Endodermal cell (in vitro differentiated cells): Measurements from ENCODE around the gene UBTFL1. TPM values are rescaled to one million over a fixed set of nuclear protein-coding genes. Genes with fewer than 3 reads are reported as not detected.
"Not testable (repeated sequence)": the region's sequence is repeated elsewhere in the genome, so short reads cannot be mapped to it uniquely, and the experiment has no call there.

Experiments used
- DNase-seq: peaks from one replicate; pipeline ENCODE4 v3.0.0-alpha.2; 2017
- H3K27ac ChIP-seq: 2 replicates; pipeline ENCODE4 v1.5.1; 2013; ENCODE audit warnings: mild to moderate bottlenecking, low read depth, low read length, moderate library complexity
- H3K27me3 ChIP-seq: 2 replicates; pipeline ENCODE4 v1.6.1; 2013; ENCODE audit warnings: mild to moderate bottlenecking, low read length, moderate library complexity; ENCODE audit not compliant: insufficient read depth, control insufficient read depth, poor library complexity, severe bottlenecking
- H3K36me3 ChIP-seq: 2 replicates; pipeline ENCODE4 v1.7.0; 2013; ENCODE audit warnings: mild to moderate bottlenecking, low read length, moderate library complexity; ENCODE audit not compliant: control insufficient read depth, insufficient read depth
- H3K4me1 ChIP-seq: one replicate; pipeline ENCODE4 v1.7.0; 2013; ENCODE audit warnings: low read length; ENCODE audit not compliant: control insufficient read depth, insufficient read depth
- H3K4me3 ChIP-seq: 2 replicates; pipeline ENCODE4 v1.5.1; 2013; ENCODE audit warnings: mild to moderate bottlenecking, low read length, moderate library complexity
- H3K9ac ChIP-seq: 2 replicates; pipeline ENCODE4 v1.6.1; 2013; ENCODE audit warnings: mild to moderate bottlenecking, low read length, moderate library complexity; ENCODE audit not compliant: poor library complexity, severe bottlenecking; ENCODE audit errors: extremely low read depth
- H3K9me3 ChIP-seq: 2 replicates; pipeline ENCODE4 v1.6.1; 2013; ENCODE audit warnings: mild to moderate bottlenecking, low read length, moderate library complexity; ENCODE audit not compliant: control insufficient read depth
- H3K27ac Mint-ChIP-seq: 2 replicates; pipeline ENCODE4 v1.8.0; 2020; ENCODE audit warnings: mixed read lengths
- H3K27me3 Mint-ChIP-seq: 2 replicates; pipeline ENCODE4 v1.8.0; 2021; ENCODE audit warnings: mild to moderate bottlenecking, mixed read lengths; ENCODE audit not compliant: insufficient read depth
- H3K36me3 Mint-ChIP-seq: 2 replicates; pipeline ENCODE4 v1.8.0; 2020; ENCODE audit warnings: low read depth, mixed read lengths
- H3K4me1 Mint-ChIP-seq: 2 replicates; pipeline ENCODE4 v1.8.0; 2020; ENCODE audit warnings: mixed read lengths
- H3K4me3 Mint-ChIP-seq: 2 replicates; pipeline ENCODE4 v1.8.0; 2020; ENCODE audit warnings: mild to moderate bottlenecking, moderate library complexity, mixed read lengths
- H3K9me3 Mint-ChIP-seq: 2 replicates; pipeline ENCODE4 v1.8.0; 2020; ENCODE audit warnings: mild to moderate bottlenecking, mixed read lengths
- WGBS, 2 experiments: methylation state at CpG; one replicate each; pipeline versions ENCODE4 v1.1.5 to v1.1.7; 2013; ENCODE audit warnings: missing lambda C conversion rate in 2 of 2, mixed read lengths in 1 of 2; ENCODE audit not compliant: insufficient coverage in 1 of 2, insufficient read length in 1 of 2; 5-methylcytosine and 5-hydroxymethylcytosine counted together
- total RNA-seq, 2 donors: library from RNA; stranded (reverse); fragmentation: NEBNext Ultra II Directional in 1 of 2; extraction: Animal tissue kit (Norgen Biotek cat#: 25700) in 1 of 2; gene quantifications; 2 replicates in 1 of 2; 3 replicates in 1 of 2; pipeline ENCODE4 v1.2.1, GENCODE V29; 2021
- TF ChIP-seq, protein P1 (sequence below): fragments of 200-600 bp; sonication (generic); conservative IDR thresholded peaks from 2 replicates; pipeline ENCODE4 v1.5.0; 2021; ENCODE audit warnings: antibody characterized with exemption, mild to moderate bottlenecking

UBTFL1 gene
- total RNA-seq, 2 donors from 2014 or later = not detected

DNA sequence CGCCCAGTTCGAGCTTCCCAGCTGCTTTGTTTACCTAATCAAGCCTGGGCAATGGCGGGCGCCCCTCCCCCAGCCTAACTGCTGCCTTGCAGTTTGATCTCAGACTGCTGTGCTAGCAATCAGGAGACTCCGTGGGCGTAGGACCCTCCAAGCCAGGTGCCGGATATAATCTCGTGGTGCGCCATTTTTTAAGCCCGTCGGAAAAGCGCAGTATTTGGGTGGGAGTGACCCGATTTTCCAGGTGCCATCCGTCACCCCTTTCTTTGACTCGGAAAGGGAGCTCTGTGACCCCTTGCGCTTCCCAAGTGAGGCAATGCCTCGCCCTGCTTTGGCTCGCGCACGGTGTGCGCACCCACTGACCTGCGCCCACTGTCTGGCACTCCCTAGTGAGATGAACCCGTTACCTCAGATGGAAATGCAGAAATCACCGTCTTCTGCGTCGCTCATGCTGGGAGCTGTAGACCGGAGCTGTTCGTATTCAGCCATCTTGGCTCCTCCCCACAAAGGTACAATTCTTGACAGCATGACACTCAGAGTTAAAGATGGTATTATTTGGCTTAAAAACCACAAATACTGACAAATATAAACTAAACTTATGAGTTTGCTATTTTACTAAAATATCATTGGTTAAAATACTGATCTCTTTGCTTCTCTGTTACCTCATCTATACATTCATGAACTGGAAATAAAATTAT, 9.6 kb downstream of the UBTFL1 start:
- H3K27ac ChIP-seq, H3K4me3 ChIP-seq, H3K27me3 ChIP-seq, H3K9ac ChIP-seq, H3K9me3 Mint-ChIP-seq, H3K4me1 Mint-ChIP-seq, H3K36me3 ChIP-seq, H3K36me3 Mint-ChIP-seq, H3K27me3 Mint-ChIP-seq, H3K4me1 ChIP-seq, H3K9me3 ChIP-seq, DNase-seq: not testable (repeated sequence)
- Mint-ChIP-seq H3K4me3 (peak overlapping the region; percentile 51), H3K27ac (peak overlapping the region; percentile 87)
- 95% methylated on average over 17 of the region's 28 CpGs; no CpG with 5 or more reads in 1 of the 2 experiments for WGBS, 2 experiments

DNA sequence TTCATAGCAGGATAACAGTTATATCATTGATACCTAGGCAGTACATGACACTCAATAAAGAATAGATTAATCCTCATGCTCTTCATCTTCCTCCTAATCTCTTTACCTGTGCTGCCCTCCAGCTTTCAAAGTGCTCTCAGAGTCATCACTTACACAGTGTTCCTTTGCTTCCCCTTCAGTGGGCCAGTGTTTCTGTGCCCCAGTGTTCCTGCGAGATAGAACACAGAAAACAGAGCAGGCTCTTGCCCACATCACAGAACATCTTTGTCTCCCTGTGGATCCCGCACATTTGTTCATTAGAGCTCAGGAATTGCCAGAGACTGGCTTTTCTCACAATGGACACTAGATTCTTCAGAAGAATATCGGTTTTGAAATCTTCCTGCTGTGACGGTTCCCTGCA, 12.5 kb downstream of the UBTFL1 start:
- H3K4me3 ChIP-seq, H3K9me3 Mint-ChIP-seq, H3K27ac ChIP-seq, H3K4me1 Mint-ChIP-seq, H3K27ac Mint-ChIP-seq, DNase-seq, H3K36me3 ChIP-seq, H3K27me3 Mint-ChIP-seq, H3K4me1 ChIP-seq, H3K4me3 Mint-ChIP-seq, H3K27me3 ChIP-seq, H3K9me3 ChIP-seq, H3K36me3 Mint-ChIP-seq, H3K9ac ChIP-seq: not testable (repeated sequence)
- WGBS, 2 experiments = 91 to 100% methylated on average over 2 to 4 of the region's 4 CpGs

DNA sequence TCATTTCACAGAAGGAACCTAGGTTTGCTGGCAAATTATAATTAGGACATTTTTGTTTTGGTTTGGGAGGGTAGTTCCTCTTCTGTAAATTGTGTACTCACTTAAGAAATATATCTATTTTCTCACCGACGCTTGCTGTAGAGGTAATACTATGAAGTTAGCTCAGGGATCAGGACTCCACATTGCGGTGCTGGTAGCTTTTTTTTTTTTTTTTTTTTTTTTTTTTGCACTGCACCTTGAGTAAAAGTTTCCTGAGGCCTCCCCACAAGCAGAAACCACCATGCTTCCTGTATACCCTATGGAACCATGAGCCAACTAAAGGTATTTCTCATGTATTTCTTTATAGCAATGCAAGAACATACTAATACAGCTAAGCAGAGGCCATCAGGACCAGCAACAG, 14.7 kb downstream of the UBTFL1 start:
- DNase-seq = no peak
- no peaks in the 10 kb centered on the region for H3K4me1 Mint-ChIP-seq
- no peaks in the 10 kb centered on the region for H3K36me3 Mint-ChIP-seq
- WGBS, 2 experiments = 87% methylated on average over 3 of the region's 3 CpGs; no CpG with 5 or more reads in 1 of the 2 experiments
- peaks cover under 1% of the 10 kb centered on the region for H3K9me3 Mint-ChIP-seq
- Histone ChIP-seq H3K4me1 (no peaks in the 10 kb centered on the region), H3K9me3 (no peaks in the 10 kb centered on the region), H3K27ac (no peak overlapping the region), H3K36me3 (no peaks in the 10 kb centered on the region), H3K9ac (no peak overlapping the region), H3K27me3 (no peaks in the 10 kb centered on the region), H3K4me3 (no peak overlapping the region)
- TF ChIP-seq, protein P1, sequence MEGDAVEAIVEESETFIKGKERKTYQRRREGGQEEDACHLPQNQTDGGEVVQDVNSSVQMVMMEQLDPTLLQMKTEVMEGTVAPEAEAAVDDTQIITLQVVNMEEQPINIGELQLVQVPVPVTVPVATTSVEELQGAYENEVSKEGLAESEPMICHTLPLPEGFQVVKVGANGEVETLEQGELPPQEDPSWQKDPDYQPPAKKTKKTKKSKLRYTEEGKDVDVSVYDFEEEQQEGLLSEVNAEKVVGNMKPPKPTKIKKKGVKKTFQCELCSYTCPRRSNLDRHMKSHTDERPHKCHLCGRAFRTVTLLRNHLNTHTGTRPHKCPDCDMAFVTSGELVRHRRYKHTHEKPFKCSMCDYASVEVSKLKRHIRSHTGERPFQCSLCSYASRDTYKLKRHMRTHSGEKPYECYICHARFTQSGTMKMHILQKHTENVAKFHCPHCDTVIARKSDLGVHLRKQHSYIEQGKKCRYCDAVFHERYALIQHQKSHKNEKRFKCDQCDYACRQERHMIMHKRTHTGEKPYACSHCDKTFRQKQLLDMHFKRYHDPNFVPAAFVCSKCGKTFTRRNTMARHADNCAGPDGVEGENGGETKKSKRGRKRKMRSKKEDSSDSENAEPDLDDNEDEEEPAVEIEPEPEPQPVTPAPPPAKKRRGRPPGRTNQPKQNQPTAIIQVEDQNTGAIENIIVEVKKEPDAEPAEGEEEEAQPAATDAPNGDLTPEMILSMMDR = no peak
- no peak overlapping the region for H3K4me3 Mint-ChIP-seq
- no peaks in the 10 kb centered on the region for H3K27me3 Mint-ChIP-seq
- no peak overlapping the region for H3K27ac Mint-ChIP-seq

DNA sequence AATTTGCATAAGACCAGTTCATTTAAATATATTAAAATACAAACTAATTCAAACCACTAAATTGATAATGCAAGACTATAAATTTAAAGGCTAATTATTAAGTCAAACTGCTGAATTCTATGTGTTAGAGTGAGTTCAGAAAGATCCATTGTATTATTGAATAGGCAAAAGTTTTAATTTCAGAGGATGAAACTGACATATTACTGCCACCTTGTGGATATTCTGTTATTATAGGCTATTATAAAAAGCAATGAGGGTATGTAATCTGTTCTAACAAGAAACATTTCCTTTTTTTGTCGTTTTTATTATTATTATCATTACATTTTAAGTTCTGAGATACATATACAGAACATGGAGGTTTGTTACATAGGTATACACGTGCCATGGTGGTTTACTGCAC, 27.8 kb downstream of the UBTFL1 start:
- Histone ChIP-seq H3K27me3 (no peaks in the 10 kb centered on the region), H3K4me3 (no peak overlapping the region), H3K9me3 (no peaks in the 10 kb centered on the region), H3K36me3 (no peaks in the 10 kb centered on the region), H3K4me1 (no peaks in the 10 kb centered on the region), H3K27ac (no peak overlapping the region), H3K9ac (no peak overlapping the region)
- Mint-ChIP-seq H3K27me3 (no peaks in the 10 kb centered on the region), H3K4me3 (no peak overlapping the region), H3K4me1 (no peaks in the 10 kb centered on the region), H3K9me3 (no peaks in the 10 kb centered on the region), H3K36me3 (no peaks in the 10 kb centered on the region), H3K27ac (no peak overlapping the region)
- DNase-seq = no peak
- TF ChIP-seq, protein P1 = peak; percentile 72
- no CpG with 5 or more reads among the region's 2 CpGs for WGBS, 2 experiments
